Activated CD8-positive, alpha-beta T cell treated with anti-CD3 and anti-CD28 coated beads for 36 hours (primary cell): ENCODE data around the gene PIK3IP1. TPM values are rescaled to one million over a fixed set of nuclear protein-coding genes. Genes with fewer than 3 reads are reported as not detected.

Source experiments
- ATAC-seq: fragments of 200-7000 bp; cut with Tn5 transposase; one replicate; pipeline ENCODE4 v1.10.0; 2021; ENCODE audit warnings: mild to moderate bottlenecking, moderate library complexity
- CTCF ChIA-PET: fragments of 350-600 bp; sonication (Branson Sonifier 250); formaldehyde crosslinking; loops from one replicate; lab custom pipeline; 2021; ENCODE audit warnings: antibody characterized with exemption; lab: Charles Lee
- POLR2A ChIA-PET: fragments of 350-600 bp; sonication (Branson Sonifier 250); formaldehyde crosslinking; loops from one replicate; lab custom pipeline; 2021; ENCODE audit warnings: antibody characterized with exemption; lab: Charles Lee
- DNase-seq: peaks from one replicate; pipeline ENCODE4 v3.0.0-alpha.2; 2020
- H3K27ac Mint-ChIP-seq: one replicate; pipeline ENCODE4 v1.8.0; 2021; ENCODE audit warnings: mild to moderate bottlenecking, mixed read lengths
- H3K27me3 Mint-ChIP-seq: one replicate; pipeline ENCODE4 v1.8.0; 2021; ENCODE audit warnings: mixed read lengths
- H3K36me3 Mint-ChIP-seq: one replicate; pipeline ENCODE4 v1.8.0; 2021; ENCODE audit warnings: low read depth, mixed read lengths
- H3K4me1 Mint-ChIP-seq: one replicate; pipeline ENCODE4 v1.8.0; 2021; ENCODE audit warnings: low read depth, mixed read lengths
- H3K4me3 Mint-ChIP-seq: one replicate; pipeline ENCODE4 v1.8.0; 2021; ENCODE audit warnings: mild to moderate bottlenecking, moderate library complexity, mixed read lengths
- H3K9me3 Mint-ChIP-seq: one replicate; pipeline ENCODE4 v1.8.0; 2021; ENCODE audit warnings: mixed read lengths
- CTCF ChIP-seq: fragments of 200-600 bp; IDR thresholded peaks from one replicate; pipeline ENCODE4 v1.8.0; 2022; ENCODE audit warnings: antibody characterized with exemption, mild to moderate bottlenecking
- intact Hi-C: fragments of 100-400 bp; cut with micrococcal nuclease; formaldehyde crosslinking; loops from one replicate; pipeline ENCODE4 v1.10.0; 2022
- total RNA-seq, 2 experiments: library from RNA; stranded (reverse); gene quantifications; one replicate each; pipeline ENCODE4 v1.2.3, GENCODE V29; 2021

Gene PIK3IP1
- total RNA-seq, 2 experiments from 2014 or later = 18.2 to 19.6 TPM

- intact Hi-C loops = no loop called here
- no peak for TF ChIP-seq CTCF
- POLR2A ChIA-PET = interaction anchor here (1.0 to 1.2 kb wide), 2 partner anchors 11 to 42 kb away, joined by 3 read pairs; no protein-coding TSS in a partner anchor
- no peaks in the 10 kb centered on the region for H3K27me3 Mint-ChIP-seq
- H3K4me1 Mint-ChIP-seq = peaks cover 33% of the 10 kb centered on the region
- H3K36me3 Mint-ChIP-seq = peaks cover 50% of the 10 kb centered on the region
- no peaks in the 10 kb centered on the region for H3K9me3 Mint-ChIP-seq
- CTCF ChIA-PET = interaction anchor here (2.3 kb wide), 1 partner anchor 19 kb away, joined by 12 read pairs; no protein-coding TSS in a partner anchor
- H3K4me3 Mint-ChIP-seq = no peak overlapping the region
- no peak for DNase-seq
- H3K27ac Mint-ChIP-seq = peak overlapping the region; percentile 3
- ATAC-seq = no peak
These were observed 39.7 kb upstream of the PIK3IP1 start for GRCh38 chr22:31332010-31332409.

GRCh38 chr22:31329453-31330215 is 37.3 kb upstream of the PIK3IP1 start:
- no peak for TF ChIP-seq CTCF
- DNase-seq = peak; percentile 18
- POLR2A ChIA-PET = interaction anchor here (1.0 to 1.9 kb wide), 3 partner anchors 14 to 144 kb away, joined by 3 to 6 read pairs (median 6); no protein-coding TSS in a partner anchor
- ATAC-seq = peak; percentile 98
- intact Hi-C loops = no loop called here
- Mint-ChIP-seq H3K4me1 (peaks cover 20% of the 10 kb centered on the region), H3K36me3 (peaks cover 49% of the 10 kb centered on the region), H3K27ac (peak overlapping the region; percentile 65), H3K27me3 (no peaks in the 10 kb centered on the region), H3K4me3 (no peak overlapping the region), H3K9me3 (no peaks in the 10 kb centered on the region)
- CTCF ChIA-PET = interaction anchor here (1.1 to 2.3 kb wide), 2 partner anchors 15 to 16 kb away, joined by 3 to 12 read pairs; no protein-coding TSS in a partner anchor

DNA sequence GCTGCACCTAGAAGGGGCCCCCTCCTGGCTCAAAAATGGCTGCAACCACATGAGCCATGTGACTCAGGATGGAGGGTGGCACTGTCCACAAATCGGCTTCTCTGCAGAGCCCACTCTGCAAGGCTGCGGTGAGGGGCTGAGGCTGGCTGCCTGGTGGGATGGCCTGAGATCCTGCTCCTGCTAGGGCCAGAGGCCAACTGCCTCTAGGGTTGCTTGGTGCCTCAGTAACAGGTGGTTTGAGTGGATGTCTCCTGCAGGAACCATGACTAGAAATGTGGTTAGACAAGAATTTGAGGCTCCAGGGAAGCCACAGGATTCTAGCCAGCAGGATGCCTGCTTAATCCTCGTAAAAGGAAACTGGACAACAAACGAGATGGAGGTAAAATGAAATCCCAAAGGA is 36.7 kb upstream of the PIK3IP1 start:
- no peaks in the 10 kb centered on the region for H3K27me3 Mint-ChIP-seq
- POLR2A ChIA-PET = interaction anchor here (1.7 to 1.9 kb wide), 2 partner anchors 14 to 16 kb away, joined by 6 read pairs; no protein-coding TSS in a partner anchor
- H3K27ac Mint-ChIP-seq = peak overlapping the region; percentile 34
- CTCF ChIA-PET = interaction anchor here (1.1 kb wide), 1 partner anchor 16 kb away, joined by 3 read pairs; no protein-coding TSS in a partner anchor
- H3K9me3 Mint-ChIP-seq = no peaks in the 10 kb centered on the region
- intact Hi-C loops = no loop called here
- H3K4me1 Mint-ChIP-seq = peaks cover 20% of the 10 kb centered on the region
- TF ChIP-seq CTCF = no peak
- H3K4me3 Mint-ChIP-seq = no peak overlapping the region
- DNase-seq (no peak), ATAC-seq (no peak)
- peaks cover 44% of the 10 kb centered on the region for H3K36me3 Mint-ChIP-seq

DNA sequence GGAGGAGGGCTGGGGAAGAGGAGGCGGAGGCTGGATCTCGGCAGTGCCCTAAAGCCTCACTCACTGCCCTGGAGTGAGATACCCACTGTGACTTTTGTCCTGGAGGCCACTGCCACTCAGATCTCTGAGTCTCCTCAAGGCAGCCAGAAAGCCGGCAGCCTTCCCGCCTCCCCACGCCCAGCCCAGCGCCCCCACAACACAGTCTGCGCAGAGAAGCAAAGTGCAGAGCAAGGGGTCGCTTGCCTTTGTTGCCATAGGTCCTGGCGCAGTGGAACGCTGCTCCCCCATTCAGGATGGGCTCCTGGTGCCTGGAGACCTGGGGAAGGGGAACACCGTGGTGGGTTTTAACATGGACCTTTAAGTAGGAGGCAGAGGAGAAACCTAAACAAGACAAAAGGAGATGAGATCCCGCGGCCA is 36.3 kb upstream of the PIK3IP1 start:
- POLR2A ChIA-PET = interaction anchor here (1.9 kb wide), 1 partner anchor 15 kb away, joined by 6 read pairs; no protein-coding TSS in a partner anchor
- no peaks in the 10 kb centered on the region for H3K9me3 Mint-ChIP-seq
- DNase-seq (no peak), ATAC-seq (no peak)
- H3K4me3 Mint-ChIP-seq = no peak overlapping the region
- no peaks in the 10 kb centered on the region for H3K27me3 Mint-ChIP-seq
- H3K27ac Mint-ChIP-seq = no peak overlapping the region
- no peak for TF ChIP-seq CTCF
- CTCF ChIA-PET = interaction anchor here (1.1 to 3.1 kb wide), 2 partner anchors 15 to 16 kb away, joined by 3 to 19 read pairs; no protein-coding TSS in a partner anchor
- peaks cover 21% of the 10 kb centered on the region for H3K4me1 Mint-ChIP-seq
- H3K36me3 Mint-ChIP-seq = peaks cover 40% of the 10 kb centered on the region
- intact Hi-C loops = no loop called here
